HCT116 (cell line): ENCODE results near the gene IQCM.

Source experiments
- ATF3 ChIP-seq: IDR thresholded peaks from 2 replicates; pipeline ENCODE4 v1.6.1; 2012
- CEBPB ChIP-seq: IDR thresholded peaks from 2 replicates; pipeline ENCODE4 v1.6.1; 2012; ENCODE audit warnings: low read depth
- CTCF ChIP-seq, 3 experiments: fragments of 200-600 bp in 1 of 3; sonication (generic) in 1 of 3; IDR thresholded peaks in 2 of 3; conservative IDR thresholded peaks in 1 of 3; 2 replicates each; pipeline ENCODE4 v1.5.1; 2012 to 2017; ENCODE audit warnings: low read depth in 2 of 3, low read length in 2 of 3, antibody characterized with exemption in 1 of 3, borderline replicate concordance in 1 of 3, control low read depth in 1 of 3, mild to moderate bottlenecking in 1 of 3, mixed read lengths in 1 of 3, mixed run types in 1 of 3, moderate library complexity in 1 of 3; ENCODE audit not compliant: insufficient read depth in 1 of 3
- EZH2phosphoT487 ChIP-seq: fragments of 200-600 bp; IDR thresholded peaks from 2 replicates; pipeline ENCODE4 v1.6.1; 2018; ENCODE audit warnings: antibody characterized with exemption, borderline replicate concordance
- MAX ChIP-seq: IDR thresholded peaks from 2 replicates; pipeline ENCODE4 v1.6.1; 2012
- POLR2A ChIP-seq: IDR thresholded peaks from 2 replicates; pipeline ENCODE4 v1.7.0; 2011; ENCODE audit warnings: borderline replicate concordance; ENCODE audit not compliant: insufficient read depth, insufficient read length; ENCODE audit errors: extremely low read depth
- POLR2AphosphoS5 ChIP-seq: IDR thresholded peaks from 2 replicates; pipeline ENCODE4 v1.6.1; 2011; ENCODE audit warnings: mild to moderate bottlenecking, low read depth, low read length, moderate library complexity
- SRF ChIP-seq: IDR thresholded peaks from 2 replicates; pipeline ENCODE4 v1.6.1; 2012; ENCODE audit warnings: low read depth
- TF ChIP-seq, protein P1 (sequence below): IDR thresholded peaks from 2 replicates; pipeline ENCODE4 v1.6.1; 2012; ENCODE audit warnings: low read depth

DNA sequence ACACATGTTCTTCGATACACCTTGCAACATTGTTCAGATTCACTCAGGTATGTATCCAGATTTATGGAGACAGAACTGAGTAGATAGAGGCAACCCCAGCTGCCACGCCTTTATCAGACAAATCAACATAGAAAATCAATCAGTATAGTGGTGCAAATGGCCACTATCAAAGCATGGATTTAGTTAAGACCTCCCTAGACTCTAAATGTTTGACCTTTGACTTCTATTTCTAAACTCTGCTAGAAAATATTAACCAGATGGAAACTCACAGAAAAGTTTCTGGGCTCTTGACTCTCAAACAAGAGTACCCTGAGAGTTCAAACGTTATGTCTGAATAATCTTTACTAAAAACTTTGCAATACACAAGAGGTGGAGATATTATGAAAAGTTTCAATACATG is 411.5 kb downstream of the IQCM start:
- TF ChIP-seq CTCF (IDR thresholded peaks at IDR 0.05 in 2 of 3, conservative IDR thresholded peaks at IDR 0.05 in 1 of 3; ENCODE audit: borderline replicate concordance in 1 of 3, insufficient read depth in 1 of 3, low read depth in 2 of 3, low read length in 2 of 3) (no peak), POLR2A (no peak), SRF (no peak), MAX (no peak), POLR2AphosphoS5 (no peak), ATF3 (no peak), EZH2phosphoT487 (no peak), CEBPB (no peak)
- TF ChIP-seq, protein P1, sequence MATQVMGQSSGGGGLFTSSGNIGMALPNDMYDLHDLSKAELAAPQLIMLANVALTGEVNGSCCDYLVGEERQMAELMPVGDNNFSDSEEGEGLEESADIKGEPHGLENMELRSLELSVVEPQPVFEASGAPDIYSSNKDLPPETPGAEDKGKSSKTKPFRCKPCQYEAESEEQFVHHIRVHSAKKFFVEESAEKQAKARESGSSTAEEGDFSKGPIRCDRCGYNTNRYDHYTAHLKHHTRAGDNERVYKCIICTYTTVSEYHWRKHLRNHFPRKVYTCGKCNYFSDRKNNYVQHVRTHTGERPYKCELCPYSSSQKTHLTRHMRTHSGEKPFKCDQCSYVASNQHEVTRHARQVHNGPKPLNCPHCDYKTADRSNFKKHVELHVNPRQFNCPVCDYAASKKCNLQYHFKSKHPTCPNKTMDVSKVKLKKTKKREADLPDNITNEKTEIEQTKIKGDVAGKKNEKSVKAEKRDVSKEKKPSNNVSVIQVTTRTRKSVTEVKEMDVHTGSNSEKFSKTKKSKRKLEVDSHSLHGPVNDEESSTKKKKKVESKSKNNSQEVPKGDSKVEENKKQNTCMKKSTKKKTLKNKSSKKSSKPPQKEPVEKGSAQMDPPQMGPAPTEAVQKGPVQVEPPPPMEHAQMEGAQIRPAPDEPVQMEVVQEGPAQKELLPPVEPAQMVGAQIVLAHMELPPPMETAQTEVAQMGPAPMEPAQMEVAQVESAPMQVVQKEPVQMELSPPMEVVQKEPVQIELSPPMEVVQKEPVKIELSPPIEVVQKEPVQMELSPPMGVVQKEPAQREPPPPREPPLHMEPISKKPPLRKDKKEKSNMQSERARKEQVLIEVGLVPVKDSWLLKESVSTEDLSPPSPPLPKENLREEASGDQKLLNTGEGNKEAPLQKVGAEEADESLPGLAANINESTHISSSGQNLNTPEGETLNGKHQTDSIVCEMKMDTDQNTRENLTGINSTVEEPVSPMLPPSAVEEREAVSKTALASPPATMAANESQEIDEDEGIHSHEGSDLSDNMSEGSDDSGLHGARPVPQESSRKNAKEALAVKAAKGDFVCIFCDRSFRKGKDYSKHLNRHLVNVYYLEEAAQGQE: no peak
